ENCODE results near the gene RC3H1. TPM values are rescaled to one million over a fixed set of nuclear protein-coding genes. Genes with fewer than 3 reads are reported as not detected.

The RC3H1 gene
- total and polyA plus RNA-seq, 2 experiments from 2014 or later = 6.8 to 24.5 TPM

- no peak overlapping the region for H2AFZ ChIP-seq
- H3K4me2 ChIP-seq = no peak overlapping the region
- DNase-seq (ENCODE audit: low spot score) = no peak
- Mint-ChIP-seq H3K27me3 (ENCODE audit: insufficient read depth, low read depth, poor library complexity) (no peaks in the 10 kb centered on the region), H3K4me3 (no peak overlapping the region), H3K27ac (no peak overlapping the region), H3K9me3 (no peaks in the 10 kb centered on the region), H3K4me1 (peaks cover 15% of the 10 kb centered on the region; the same call in 2 of the 3 replicates), H3K36me3 (ENCODE audit: low read depth) (peaks cover under 1% of the 10 kb centered on the region; the same call in 1 of the 3 replicates)
- no peak overlapping the region for H3K4me3 ChIP-seq
- H3K4me1 ChIP-seq (ENCODE audit: insufficient read depth) = 0 out of 2 replicates have a peak, but pooled peaks cover 11% of the 10 kb centered on the region
- H3K79me2 ChIP-seq (replicated peaks; ENCODE audit: insufficient read depth) = peaks cover 95% of the 10 kb centered on the region
- TF ChIP-seq NANOG (IDR thresholded peaks at IDR 0.05; ENCODE audit: borderline replicate concordance) (no peak), ZNF331 (CRISPR knock-in tag; IDR thresholded peaks at IDR 0.05; ENCODE audit: low read depth) (no peak), EZH2phosphoT487 (IDR thresholded peaks at IDR 0.05; ENCODE audit: unreplicated experiment) (no peak), JUNB (IDR thresholded peaks at IDR 0.05; ENCODE audit: unreplicated experiment) (no peak), STAT1 (IDR thresholded peaks at IDR 0.05; ENCODE audit: unreplicated experiment) (no peak), ETS1 (IDR thresholded peaks at IDR 0.05) (no peak), CREB1 (CRISPR knock-in tag; IDR thresholded peaks at IDR 0.05; ENCODE audit: low read depth) (no peak), REST (IDR thresholded peaks at IDR 0.05; ENCODE audit: unreplicated experiment) (no peak), EZH2 (IDR thresholded peaks at IDR 0.05; ENCODE audit: low read depth, unreplicated experiment) (no peak), CTCF (conservative IDR thresholded peaks at IDR 0.05; ENCODE audit: low read depth in 2 of 2) (no peak), POLR2AphosphoS5 (IDR thresholded peaks at IDR 0.05; ENCODE audit: low read depth) (no peak), ZNF114 (CRISPR knock-in tag; IDR thresholded peaks at IDR 0.05) (no peak), ZNF462 (CRISPR knock-in tag; IDR thresholded peaks at IDR 0.05) (no peak)
- peaks cover 34% of the 10 kb centered on the region for H4K20me1 ChIP-seq (replicated peaks; ENCODE audit: insufficient read depth)
- no peak overlapping the region for H3K27ac ChIP-seq (ENCODE audit: low read depth)
- no peaks in the 10 kb centered on the region for H3K9me2 ChIP-seq (ENCODE audit: insufficient read depth)
- no peak for ATAC-seq
- H3F3A ChIP-seq (replicated peaks; ENCODE audit: low read depth) = no peaks in the 10 kb centered on the region
- H3K27me3 ChIP-seq (ENCODE audit: insufficient read depth) = no peaks in the 10 kb centered on the region
- H3K36me3 ChIP-seq (ENCODE audit: insufficient read depth) = no peaks in the 10 kb centered on the region
Observed at GRCh38 chr1:173997791-173998190, 24.4 kb downstream of the RC3H1 start.

Measured in GM23338 (cell line).